Psoas muscle (tissue), 8 donors: Measurements from ENCODE around the gene TOGARAM2. TPM values are rescaled to one million over a fixed set of nuclear protein-coding genes. Genes with fewer than 3 reads are reported as not detected.

Experiments used
- ATAC-seq, 4 donors: fragments of 200-7000 bp; cut with Tn5 transposase; one replicate each; pipeline ENCODE4 v1.9.1; 2020; ENCODE audit warnings: moderate library complexity in 3 of 4, mild to moderate bottlenecking in 2 of 4
- DNase-seq, 2 donors: peaks; one replicate each; pipeline ENCODE4 v3.0.0-alpha.2; 2020
- H3K27ac ChIP-seq: fragments of 200-600 bp; one replicate; pipeline ENCODE4 v1.8.0; 2022
- H3K27me3 ChIP-seq, 3 donors: fragments of 200-600 bp in 1 of 3; one replicate each; pipeline versions ENCODE4 v1.6.1 to v1.8.0; 2013 to 2022; ENCODE audit warnings: low read length in 2 of 3, mild to moderate bottlenecking in 2 of 3, moderate library complexity in 1 of 3; ENCODE audit not compliant: insufficient read depth in 3 of 3
- H3K36me3 ChIP-seq, 2 donors: fragments of 200-600 bp in 1 of 2; one replicate each; pipeline versions ENCODE4 v1.6.1 to v1.8.0; 2013 to 2022; ENCODE audit warnings: low read depth in 1 of 2, mild to moderate bottlenecking in 1 of 2, moderate library complexity in 1 of 2; ENCODE audit not compliant: insufficient read depth in 1 of 2
- H3K4me1 ChIP-seq: fragments of 200-600 bp; one replicate; pipeline ENCODE4 v1.8.0; 2022
- H3K4me3 ChIP-seq: fragments of 200-600 bp; one replicate; pipeline ENCODE4 v1.8.0; 2022; ENCODE audit warnings: mild to moderate bottlenecking
- H3K9me3 ChIP-seq: fragments of 200-600 bp; one replicate; pipeline ENCODE4 v1.8.0; 2022
- CTCF ChIP-seq: fragments of 200-600 bp; IDR thresholded peaks from one replicate; pipeline ENCODE4 v1.8.0; 2022; ENCODE audit warnings: antibody characterized with exemption
- WGBS, 3 donors: extraction: QIAGEN DNeasy Blood & Tissue Kit; methylation state at CpG; one replicate each; pipeline versions ENCODE4 v1.1.6 to v1.1.7; 2013; 5-methylcytosine and 5-hydroxymethylcytosine counted together
- intact Hi-C, 2 donors: fragments of 100-400 bp; cut with DNase I; formaldehyde crosslinking; loops; one replicate each; pipeline versions ENCODE4 v1.11.0 to v1.14.2; 2022
- polyA plus RNA-seq, 3 donors: library from polyadenylated mRNA; stranded (reverse); fragments of 200-250 nt; gene quantifications; one replicate each; pipeline ENCODE4 v1.2.3, GENCODE V29; 2013
- total RNA-seq, 4 donors: library from RNA; stranded (reverse); fragmentation: NEBNext Ultra II Directional in 2 of 4; extraction: Animal tissue kit (Norgen Biotek cat#: 25700) in 2 of 4; gene quantifications; one replicate each; pipeline versions ENCODE4 v1.2.1 to v1.2.4, GENCODE V29; 2021 to 2023
- donor health status: healthy with polysubstance abuse.
- donor health status: DM: no; HTN: no; CAD: no; lungs with moderate emphysema.
- donor health status: Bipolar disorder and iron deficiency.
- donor health status: healthy.
- donor health status: DM: yes; HTN: yes; CAD: no.
- donor health status: DM: no; HTN: no; CAD: no.
- donor health status: DM: no; HTN: no; CAD: no.
- donor health status: DM: yes; HTN: yes; CAD: no.

TOGARAM2 gene
- total and polyA plus RNA-seq, 7 donors, result 2.2 to 98.4 (median 28.6) TPM

- Histone ChIP-seq H3K4me1 (peaks cover 59% of the 10 kb centered on the region), H3K9me3 (no peaks in the 10 kb centered on the region), H3K27ac (peak overlapping the region; percentile 87), H3K27me3 (no peaks in the 10 kb centered on the region), H3K36me3 (no peaks in the 10 kb centered on the region), H3K4me3 (peak overlapping the region; percentile 52)
- intact Hi-C loops, result loop anchor here (2.0 to 10.0 kb wide), 2 partner anchors 57 to 191 kb away; no protein-coding TSS in a partner anchor
- 39 to 53% (median 44%) methylated on average over 17 of the region's 17 CpGs for WGBS, 3 donors
- peak in 1 of 2 donors; percentile 84 for DNase-seq
- ATAC-seq, result peak in 2 of 4 donors; percentile 5 to 30
- no peak for TF ChIP-seq CTCF
These were observed 34.8 kb downstream of the TOGARAM2 start for GRCh38 chr2:29015701-29016470.

GRCh38 chr2:29016504-29016903, 35.4 kb downstream of the TOGARAM2 start:
- H3K9me3 ChIP-seq, result no peaks in the 10 kb centered on the region
- DNase-seq (peak; percentile 47 to 84), ATAC-seq (peak in 3 of 4 donors; percentile 17 to 40 (median 28))
- 30 to 47% (median 33%) methylated on average over 5 of the region's 5 CpGs for whole genome bisulfite sequencing, 3 donors
- H3K27ac ChIP-seq, result peak overlapping the region; percentile 87
- H3K4me3 ChIP-seq, result no peak overlapping the region
- intact Hi-C loops, result loop anchor here in 1 of 2 donors (10.0 kb wide), 1 partner anchor 192 kb away; no protein-coding TSS in a partner anchor
- H3K36me3 ChIP-seq, result no peaks in the 10 kb centered on the region
- peaks cover 53% of the 10 kb centered on the region for H3K4me1 ChIP-seq
- TF ChIP-seq CTCF, result no peak
- H3K27me3 ChIP-seq, result no peaks in the 10 kb centered on the region

DNA sequence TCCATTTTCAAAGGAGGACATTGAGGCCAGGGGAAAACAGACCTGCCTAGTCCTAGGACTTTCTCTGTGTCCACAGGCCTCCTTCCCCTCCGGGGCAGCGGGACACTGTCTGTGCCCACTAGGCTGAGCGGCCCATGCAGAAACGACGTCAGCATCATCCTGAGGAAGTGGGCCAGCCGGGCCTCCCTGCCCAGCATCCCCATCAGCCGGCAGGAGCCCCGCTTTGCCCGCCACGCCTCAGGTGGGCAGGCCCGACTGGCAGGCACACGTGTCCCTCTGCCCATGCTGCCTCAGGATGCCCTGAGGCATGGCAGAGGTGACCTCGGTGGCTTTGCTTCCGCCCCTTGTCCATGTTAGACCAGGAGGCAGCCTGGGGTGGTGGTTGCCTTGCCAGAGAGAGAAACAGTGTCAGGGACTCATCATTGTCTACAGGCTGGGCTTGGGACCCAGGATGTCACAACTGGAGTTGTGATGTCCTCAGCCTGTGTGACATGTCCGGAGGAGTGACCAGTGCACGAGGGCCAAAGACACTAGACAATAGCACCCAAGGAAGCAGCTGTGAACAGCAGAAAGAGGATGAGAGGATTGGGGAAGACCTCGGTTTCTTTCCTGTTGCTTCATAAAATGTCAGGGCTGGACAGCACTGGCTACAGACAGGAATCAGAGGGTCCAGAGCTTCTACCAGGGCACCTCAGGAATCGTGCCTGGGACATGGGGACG, 36.8 kb downstream of the TOGARAM2 start:
- intact Hi-C loops, result loop anchor here in 1 of 2 donors (10.0 kb wide), 1 partner anchor 193 kb away; no protein-coding TSS in a partner anchor
- H3K27ac ChIP-seq, result no peak overlapping the region
- H3K4me3 ChIP-seq, result no peak overlapping the region
- peak in 1 of 2 donors; percentile 51 for DNase-seq
- peaks cover 42% of the 10 kb centered on the region for H3K4me1 ChIP-seq
- no peaks in the 10 kb centered on the region for H3K9me3 ChIP-seq
- no peaks in the 10 kb centered on the region for H3K27me3 ChIP-seq
- H3K36me3 ChIP-seq, result no peaks in the 10 kb centered on the region
- ATAC-seq, result no peak
- WGBS, 3 donors, result 87 to 93% (median 91%) methylated on average over 19 of the region's 19 CpGs
- no peak for TF ChIP-seq CTCF

DNA sequence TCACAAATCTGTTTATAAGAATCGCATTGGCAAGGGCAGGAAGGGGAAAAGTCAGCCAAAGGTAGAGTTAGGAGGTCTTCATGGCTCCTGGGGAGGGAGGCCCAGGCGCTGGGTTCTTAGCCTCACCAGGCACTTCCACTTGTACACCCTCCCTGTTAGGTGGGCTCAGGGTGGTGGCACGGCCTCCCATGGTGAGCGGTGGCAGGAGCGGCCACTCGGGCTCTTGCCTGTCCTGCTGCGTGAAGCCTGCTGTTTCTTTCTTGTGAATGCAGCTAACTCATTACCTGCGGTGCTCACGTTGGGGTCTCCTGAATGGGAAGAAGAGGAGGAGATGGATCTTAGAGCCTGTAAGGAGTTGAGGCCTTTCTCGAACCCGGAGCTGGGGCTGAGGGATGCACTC, 40.8 kb downstream of the TOGARAM2 start:
- H3K4me3 ChIP-seq, result no peak overlapping the region
- no peaks in the 10 kb centered on the region for H3K9me3 ChIP-seq
- no peak for TF ChIP-seq CTCF
- WGBS, 3 donors, result 90 to 95% (median 93%) methylated on average over 11 of the region's 11 CpGs
- no peak overlapping the region for H3K27ac ChIP-seq
- H3K4me1 ChIP-seq, result peaks cover 8% of the 10 kb centered on the region
- peaks cover 0 to 9% of the 10 kb centered on the region in 2 donors for H3K36me3 ChIP-seq
- ATAC-seq (no peak), DNase-seq (no peak)
- no peaks in the 10 kb centered on the region for H3K27me3 ChIP-seq
- intact Hi-C loops, result no loop called here
